HT-29 (cell line): ENCODE measurements around the gene MKRN2OS. TPM values are rescaled to one million over a fixed set of nuclear protein-coding genes. Genes with fewer than 3 reads are reported as not detected.
"Not testable (repeated sequence)": the region's sequence is repeated elsewhere in the genome, so short reads cannot be mapped to it uniquely, and the experiment has no call there.

Experiments
- DNase-seq: peaks from one replicate; pipeline ENCODE4 v3.0.0-alpha.2; 2015; ENCODE audit warnings: low spot score
- total RNA-seq: library from RNA; depleted of rRNA; stranded (reverse); fragments of >200 nt; shearing (Covaris generic); gene quantifications from 2 replicates; pipeline ENCODE4 v1.2.3, GENCODE V29; 2014

Gene MKRN2OS
- total RNA-seq, 1 experiment from 2014 or later: 0.13 TPM

DNA sequence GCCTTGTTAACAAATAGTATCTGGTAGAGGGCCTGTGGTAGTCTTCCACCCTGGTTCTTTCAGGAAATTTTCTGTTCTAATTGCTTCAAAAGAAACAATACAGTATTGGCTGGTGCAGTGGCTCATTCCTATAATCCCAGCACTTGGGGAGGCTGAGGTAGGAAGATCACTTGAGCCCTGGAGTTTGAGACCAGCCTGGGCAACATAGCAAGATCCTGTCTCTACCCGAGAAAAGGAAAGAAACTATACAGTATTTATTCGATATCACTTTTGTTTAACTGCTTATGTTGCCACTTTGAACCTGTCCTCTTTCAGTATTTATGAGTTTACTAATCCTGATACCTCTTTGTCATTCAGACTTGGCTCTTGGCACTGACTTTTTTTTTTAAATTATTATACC lies 16.1 kb upstream of the MKRN2OS start:
- no peak for DNase-seq

DNA sequence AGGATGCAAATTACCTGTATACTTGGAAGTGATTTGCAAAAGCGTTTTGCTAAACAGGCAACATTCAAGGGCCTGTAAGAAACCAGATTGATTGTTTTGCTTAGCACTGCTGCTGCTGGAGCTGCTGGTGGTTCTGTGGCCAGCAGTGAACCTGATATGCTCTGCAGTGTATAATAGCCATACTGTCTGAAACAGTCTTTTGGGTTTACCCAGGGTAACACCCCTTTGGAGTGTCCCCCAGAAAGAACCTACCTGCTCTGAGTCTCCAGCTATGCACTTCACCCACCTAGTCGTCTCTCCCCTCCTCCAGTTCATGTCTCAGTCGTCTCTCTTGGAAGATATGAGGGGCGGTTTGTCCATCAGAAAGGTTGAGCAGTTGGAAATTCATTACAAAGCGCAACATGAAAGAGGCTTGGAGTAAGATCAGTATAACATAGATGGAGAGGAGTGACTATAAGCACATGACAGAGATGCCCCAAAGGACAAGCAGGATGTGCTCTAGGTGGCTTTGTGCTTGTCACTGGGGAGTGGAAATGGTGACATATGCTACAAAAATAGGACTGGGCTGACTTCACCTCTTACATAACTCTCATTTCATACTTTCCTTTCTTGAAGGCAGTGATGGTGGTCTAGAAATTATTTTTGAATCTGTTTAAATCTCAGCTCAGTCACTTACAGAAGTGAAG lies 15.3 kb upstream of the MKRN2OS start:
- no peak for DNase-seq

DNA sequence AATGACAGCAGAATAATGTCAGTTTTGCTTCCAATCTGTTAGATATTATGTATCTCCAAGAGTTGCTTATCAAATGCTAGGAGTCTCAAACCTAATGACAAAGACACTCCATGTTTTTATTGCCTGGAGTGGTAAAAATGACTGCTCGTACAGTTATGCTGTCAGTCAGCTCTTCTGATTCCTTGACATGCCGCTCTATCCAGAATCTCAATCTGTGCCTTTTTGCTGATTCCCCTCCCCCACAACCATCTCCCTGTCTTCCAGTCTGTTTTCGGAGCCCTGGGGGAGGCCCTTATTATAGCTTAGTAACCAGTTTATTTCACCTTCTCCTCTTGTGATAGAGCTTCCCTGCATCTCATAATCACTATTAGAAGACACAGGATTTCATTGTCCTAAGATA lies 14.2 kb upstream of the MKRN2OS start:
- no peak for DNase-seq

DNA sequence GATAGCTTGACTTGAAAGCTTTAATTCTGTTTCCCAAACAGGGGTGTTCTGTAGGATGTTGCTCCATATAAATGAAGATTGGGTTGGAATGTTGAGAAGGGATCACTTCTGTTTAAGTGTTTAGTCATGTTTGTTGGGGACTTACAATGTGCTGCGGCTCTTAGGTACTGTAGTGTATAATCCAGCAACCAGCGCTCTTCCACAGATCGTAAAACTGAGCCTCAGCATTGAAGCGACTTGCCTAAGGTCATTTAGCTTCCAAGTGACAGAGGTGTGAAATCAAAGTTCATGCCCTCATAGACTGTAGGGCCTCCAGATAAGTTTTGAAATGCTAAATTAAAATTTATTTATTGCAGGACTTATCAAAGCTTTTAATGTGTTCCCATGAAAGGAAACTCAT lies 13.4 kb upstream of the MKRN2OS start:
- DNase-seq: no peak

DNA sequence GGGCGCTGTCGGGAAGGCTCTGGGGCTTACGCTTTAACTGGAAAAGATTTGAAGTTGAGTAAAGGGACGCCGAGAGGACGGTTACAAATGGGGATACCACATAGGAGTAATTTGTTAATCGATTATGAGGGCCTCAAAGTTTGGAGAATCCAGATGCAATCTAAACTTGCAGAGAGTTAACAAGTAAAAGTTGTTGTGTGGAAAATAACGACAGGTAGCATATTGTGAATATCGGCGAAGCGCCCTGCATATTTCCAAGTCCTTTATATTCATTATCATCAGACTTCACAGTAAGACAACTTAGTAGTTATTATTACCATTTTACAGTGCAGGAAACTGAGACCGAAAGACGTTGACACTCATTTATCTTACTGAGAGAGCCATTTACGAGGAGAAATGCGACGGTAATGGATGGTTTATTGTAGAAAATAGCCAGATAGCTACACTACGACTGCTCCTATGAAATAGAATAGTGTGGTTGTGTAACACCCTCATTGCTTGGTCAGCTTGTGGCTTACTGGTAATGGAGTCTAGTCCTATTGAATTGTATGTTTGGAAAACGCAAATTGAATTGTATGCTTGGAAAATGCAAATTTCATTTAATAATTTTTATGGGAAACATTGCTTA lies 12.3 kb upstream of the MKRN2OS start:
- DNase-seq: peak; percentile 49

DNA sequence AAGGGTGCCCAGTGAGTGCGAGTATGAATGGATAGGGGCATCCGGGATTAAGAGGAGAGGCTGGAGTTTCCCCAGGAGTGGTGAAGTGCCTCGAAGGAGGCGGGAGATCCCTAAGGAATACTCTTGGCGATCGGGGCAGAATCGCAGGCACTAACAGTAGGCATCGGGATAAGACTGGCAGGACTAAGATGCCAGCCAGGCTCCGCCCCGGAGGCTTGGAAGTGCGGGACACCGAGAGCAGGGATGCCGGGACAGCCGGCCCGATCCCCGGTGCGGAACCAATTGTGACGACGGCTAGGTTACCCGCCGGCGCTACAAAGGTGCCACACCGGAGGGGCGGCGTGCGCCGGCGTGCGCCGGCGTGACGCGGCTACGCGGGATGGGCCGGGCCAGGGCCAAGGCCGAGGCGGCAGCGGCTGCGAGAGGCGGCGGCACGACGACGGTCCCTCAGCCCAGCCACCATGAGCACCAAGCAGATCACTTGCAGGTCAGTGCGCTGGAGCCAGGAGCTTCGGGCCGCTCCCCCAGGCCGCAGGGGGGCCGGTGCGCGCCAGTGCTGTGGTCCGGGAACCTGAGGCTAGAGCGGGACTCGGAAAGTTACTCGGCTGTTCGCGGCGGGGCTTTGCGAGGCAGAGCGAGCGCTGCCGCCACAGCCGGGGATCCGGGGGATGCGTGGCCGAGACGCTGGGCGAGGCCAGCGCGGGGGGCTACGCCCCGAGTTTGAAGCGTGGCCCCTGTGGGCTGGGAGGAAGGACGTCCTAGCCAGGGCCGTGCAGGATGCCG lies 11.6 kb upstream of the MKRN2OS start, which contains the start of gene MKRN2:
Gene MKRN2, plus strand, starts transcription at position 398 of the 783 bp plus-strand sequence. Its CDS starts 64 bp downstream, at position 462.
- peak; percentile 82 for DNase-seq

DNA sequence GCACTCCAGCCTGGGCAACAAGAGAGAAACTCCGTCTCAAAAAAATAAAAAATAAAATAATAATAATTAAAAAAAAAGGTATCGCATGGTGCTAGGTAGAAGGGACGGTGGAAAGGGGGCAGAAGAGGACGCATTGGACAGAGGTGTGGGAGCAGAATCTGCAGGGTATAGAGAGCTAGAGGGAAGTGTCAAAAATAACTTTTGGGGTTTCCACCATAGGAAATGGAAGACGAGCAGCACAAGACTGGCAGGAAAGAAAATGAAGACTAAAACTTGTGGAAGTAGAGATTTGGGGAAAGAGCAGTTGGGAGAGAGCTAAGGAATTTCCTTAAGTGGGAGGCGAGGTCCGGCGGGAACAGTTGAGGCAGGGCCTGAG lies 11.0 kb upstream of the MKRN2OS start:
- no peak for DNase-seq

DNA sequence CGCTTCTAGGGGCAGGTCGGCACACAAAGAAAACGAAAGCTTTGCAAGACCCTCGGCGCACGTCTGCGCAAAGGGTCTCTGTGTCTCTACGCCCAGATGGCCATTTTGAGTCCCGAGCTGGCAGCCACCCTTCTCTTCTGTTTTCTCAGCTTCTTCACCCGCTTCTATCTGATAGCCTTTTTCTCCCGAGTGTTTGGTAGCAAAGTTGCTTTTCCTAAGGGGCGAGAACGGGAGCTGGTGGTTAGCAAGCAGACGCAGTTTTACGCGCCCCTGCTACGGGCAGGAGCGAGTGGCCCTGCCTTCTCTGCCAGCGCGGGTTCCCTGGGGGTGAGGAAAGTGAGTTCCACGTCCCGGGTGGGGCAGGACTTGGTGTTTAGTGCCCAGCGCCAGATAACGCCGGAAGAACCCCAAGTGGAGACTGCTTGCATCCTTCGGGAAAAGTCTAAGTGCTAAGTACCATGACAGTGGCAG lies 8.7 kb upstream of the MKRN2OS start:
- no peak for DNase-seq

DNA sequence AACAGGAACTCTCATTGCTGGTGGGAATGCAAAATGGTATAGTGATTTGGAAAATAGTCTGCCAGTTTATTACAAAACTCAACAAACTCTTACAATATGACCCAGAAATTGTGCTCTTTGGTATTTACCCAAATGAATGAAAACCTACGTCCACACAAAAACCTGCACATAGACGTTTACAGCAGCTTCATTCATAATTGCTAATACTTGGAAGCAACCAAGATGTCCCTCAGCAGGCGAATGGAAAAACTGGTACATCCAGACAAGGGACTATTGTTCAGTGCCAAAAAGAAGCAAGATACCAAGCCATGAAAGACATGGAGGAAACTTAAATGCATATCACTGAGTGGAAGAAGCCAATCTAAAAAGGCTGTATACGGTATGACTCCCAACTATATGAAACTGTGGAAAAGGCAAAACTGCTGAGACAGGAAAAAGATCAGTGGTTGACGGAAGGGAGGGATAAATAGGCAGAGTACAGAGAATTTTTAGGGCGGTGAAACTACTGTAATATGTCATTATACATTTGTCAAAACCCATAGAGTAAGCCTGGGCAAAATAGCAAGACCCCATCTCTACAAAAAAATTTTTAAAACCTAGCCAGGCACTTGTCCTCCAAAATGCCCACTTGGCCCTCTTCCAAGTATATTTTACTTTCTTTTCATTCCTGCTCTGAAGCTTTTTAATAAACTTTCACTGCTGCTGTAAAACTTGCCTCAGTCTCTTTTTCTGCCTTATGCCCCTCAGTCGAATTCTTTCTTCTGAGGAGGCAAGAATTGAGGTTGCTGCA lies 4.9 kb upstream of the MKRN2OS start:
- no peak for DNase-seq

DNA sequence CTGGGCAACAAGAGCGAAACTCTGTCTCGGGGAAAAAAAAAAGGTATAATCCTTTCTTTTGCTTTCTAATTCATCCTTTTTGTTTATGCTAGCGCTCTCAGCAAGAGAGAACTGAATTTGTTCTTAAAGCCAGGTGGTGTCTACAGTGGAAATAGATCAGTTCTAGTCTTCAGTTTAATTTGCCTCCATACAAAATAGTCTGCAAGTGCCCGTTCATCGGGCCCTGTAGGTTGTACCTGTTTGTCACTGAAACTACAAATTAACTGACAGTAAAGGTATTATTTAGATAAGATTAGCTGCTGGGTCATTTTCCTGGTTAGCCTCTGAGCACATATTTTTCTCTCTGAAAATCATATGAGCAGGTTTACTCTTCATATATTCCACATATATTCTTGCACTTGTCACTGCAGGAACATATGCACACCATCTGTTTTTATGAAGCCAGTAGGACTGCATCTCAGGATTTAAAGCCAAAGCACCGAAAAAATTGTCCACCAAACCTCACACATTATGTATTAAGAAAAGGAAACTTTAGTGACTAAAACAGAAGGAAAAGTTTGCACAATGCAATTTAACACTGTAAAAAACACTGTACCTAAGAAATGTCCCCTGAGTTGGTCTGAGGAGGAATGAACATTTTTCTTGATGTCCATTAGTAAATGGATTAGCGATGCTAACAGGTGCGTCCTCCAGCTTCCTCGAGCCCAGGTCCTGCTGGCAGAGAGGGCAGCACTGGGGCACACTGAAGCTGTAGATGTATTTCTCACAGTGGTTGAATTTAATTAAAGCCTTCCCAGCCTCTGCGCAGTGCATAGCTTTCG lies 437 bp downstream of the MKRN2OS start:
- DNase-seq: peak; percentile 21

DNA sequence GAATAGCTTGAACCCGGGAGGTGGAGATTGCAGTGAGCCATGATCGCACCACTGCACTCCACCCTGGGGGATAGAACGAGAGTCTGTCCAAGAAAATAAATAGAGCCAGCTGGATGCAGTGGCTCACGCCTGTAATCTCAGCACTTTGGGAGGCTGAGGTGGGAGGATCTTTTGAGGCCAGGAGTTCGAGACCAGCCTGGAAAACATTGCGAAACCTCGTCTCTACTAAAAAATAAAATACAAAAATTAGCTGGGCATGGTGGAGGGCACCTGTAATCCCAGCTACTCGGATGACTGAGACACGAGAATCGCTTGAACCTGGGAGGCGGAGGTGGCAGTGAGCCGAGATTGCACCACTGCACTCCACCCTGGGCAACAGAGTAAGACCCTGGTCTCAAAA lies 1.8 kb downstream of the MKRN2OS start:
- not testable (repeated sequence) for DNase-seq

DNA sequence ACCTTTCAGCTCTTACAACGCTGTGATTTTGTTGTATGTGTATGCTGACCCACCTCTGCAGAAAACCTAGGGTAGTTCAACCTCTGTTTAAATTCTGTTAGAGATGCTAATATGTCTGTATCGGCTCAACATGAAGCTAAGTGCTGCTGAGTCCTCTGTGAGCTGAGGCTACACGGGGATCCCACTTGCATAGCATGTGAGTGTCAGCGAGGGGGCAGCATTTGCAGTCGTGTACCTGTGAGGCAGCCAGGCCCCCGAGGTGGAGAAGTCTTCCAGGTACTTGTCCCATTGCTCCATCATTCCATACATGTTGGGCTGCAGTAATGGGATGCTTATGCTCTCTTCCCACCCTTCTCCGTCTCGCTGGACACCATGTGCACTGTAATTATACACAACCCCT lies 3.7 kb downstream of the MKRN2OS start:
- DNase-seq: no peak

DNA sequence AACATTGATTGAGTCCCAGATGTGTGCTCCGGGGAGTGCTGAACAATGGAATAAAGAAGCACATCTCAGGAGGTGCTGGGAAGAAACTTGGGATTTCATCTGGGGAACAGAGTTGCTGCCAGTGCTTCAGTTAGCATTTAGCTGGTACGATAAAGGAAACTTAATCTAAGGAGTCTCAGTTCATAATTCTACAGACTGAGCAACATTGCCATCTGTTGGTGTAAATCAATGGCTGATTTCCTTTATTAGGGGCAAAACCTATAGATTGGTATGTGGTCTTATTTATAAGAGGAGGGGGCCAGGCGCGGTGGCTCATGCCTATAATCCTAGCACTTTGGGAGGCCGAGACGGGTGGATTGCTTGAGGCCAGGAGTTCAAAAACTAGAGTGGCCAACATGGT lies 8.9 kb downstream of the MKRN2OS start:
- DNase-seq: no peak

DNA sequence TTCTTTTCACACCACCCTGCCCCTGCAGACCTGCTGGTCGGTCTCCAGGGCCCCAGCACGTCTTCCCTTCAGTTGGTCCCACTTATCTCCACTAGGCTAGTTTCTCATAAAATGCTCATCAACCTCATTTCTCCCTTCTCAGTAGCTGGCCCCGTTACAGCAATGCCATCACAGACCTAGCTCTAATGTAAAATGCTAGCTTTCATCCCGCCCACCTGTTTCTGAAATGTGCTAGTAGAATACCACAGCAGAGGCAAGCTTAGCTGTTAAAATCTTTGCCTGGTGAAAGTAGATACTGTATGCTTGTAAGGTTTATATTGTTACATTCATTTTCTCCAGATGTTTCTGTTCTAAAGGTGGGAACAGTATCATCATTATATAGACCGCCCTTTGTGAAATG lies 13.1 kb downstream of the MKRN2OS start:
- no peak for DNase-seq

DNA sequence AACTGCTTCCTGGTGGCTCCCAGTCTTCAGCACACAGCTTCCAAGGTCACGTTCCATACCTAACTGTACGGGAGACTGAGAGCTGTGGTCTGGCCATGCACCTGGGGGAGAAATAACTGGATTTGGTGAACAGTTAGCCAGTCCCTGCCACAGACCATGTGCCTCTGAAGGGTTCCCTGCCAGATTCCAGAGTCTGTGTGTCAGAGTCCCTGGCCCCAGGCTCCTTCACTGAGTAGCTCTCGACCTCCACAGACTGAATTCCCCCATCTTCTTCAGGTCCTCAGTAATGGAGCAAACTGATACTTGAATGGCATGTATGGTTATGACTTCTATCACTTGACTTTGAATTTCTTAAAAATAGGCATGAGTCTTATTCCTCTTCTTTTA lies 17.5 kb downstream of the MKRN2OS start:
- no peak for DNase-seq

DNA sequence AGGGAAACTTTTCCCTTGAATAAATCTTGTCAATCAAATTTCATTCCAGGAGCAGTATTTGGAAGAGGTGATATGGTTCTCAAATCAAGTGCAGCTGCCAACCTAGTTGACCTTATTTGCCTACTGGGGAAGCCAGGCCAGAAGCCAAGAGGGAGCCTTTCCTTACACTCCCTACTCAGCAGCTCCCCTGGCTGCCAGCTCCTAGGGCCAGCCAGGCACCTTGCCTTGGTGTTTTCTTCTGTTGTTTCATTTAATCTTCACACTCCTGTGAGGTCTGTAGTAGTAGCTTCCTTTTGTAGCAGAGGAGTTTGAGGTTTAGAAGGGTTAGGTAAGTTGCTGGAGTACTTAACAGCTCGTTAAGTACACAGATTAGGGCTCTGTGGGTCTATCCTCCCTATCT lies 22.6 kb downstream of the MKRN2OS start:
- no peak for DNase-seq

DNA sequence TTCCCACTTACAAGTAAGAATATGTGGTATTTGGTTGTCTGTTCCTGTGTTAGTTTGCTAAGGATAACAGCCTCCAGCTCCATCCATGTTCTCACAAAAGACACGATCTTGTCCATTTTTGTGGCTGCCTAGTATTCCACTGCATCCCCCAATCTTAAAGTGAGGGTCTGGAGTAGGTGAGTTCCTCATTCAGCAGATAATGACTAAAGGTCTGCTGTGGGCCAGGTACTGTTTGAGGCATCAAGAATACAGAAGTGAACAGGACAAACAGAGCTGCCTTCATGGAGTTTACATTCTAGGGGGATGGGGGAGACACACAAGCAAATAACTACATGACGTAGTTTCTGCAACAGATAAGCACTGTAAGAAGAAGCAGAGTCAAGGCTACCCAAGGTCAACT lies 24.3 kb downstream of the MKRN2OS start:
- no peak for DNase-seq

DNA sequence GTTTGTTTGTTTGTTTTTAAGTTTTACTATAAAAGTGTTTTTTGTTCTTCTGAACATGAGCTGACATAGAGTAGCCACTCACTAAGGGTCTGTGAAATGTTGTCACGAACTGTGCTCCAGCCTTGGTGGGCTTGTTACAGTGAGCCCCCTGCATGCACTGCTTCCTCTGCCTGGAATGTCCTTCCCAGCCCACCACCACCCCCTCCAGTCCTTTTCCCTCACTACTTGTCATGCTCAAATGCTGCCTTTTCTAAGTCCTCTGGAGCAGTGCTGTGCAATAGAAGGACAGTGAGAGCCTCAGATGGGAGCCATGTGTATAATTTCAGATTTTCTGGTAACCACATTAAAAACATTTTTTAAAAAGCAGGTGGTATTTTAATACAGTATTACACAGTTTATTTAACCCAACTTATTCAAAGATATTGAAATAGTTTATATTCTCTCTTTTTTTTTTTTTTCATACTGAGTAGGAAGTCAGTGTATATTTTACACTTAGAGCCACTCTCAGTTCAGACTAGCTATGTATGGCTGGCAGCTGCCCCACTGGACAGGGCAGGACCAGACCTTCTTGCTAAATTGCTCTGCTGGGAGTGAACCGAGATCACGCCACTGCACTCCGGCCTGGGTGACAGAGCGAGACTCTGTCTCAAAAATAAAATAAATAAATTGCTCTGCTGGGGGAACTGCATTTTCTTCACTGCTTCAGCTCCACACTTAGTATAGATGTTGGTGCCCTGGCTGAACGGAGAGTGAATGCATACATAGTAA lies 26.9 kb downstream of the MKRN2OS start:
- DNase-seq: no peak

DNA sequence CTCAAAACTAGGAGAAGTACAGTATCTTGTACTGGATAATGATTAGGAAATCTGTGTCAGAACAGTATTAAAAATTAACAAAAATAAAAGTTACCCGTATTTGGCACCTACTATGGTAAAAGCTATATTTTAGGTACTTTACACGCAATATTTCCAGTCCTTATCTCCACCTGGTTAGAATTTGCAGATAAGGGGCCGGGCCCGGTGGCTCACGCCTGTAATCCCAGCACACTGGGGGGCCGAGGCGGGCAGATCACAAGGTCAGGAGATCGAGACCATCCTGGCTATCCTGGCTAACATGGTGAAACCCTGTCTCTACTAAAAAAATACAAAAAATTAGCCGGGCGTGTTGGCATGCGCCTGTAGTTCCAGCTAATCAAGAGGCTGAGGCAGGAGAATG lies 28.4 kb downstream of the MKRN2OS start:
- DNase-seq: no peak

DNA sequence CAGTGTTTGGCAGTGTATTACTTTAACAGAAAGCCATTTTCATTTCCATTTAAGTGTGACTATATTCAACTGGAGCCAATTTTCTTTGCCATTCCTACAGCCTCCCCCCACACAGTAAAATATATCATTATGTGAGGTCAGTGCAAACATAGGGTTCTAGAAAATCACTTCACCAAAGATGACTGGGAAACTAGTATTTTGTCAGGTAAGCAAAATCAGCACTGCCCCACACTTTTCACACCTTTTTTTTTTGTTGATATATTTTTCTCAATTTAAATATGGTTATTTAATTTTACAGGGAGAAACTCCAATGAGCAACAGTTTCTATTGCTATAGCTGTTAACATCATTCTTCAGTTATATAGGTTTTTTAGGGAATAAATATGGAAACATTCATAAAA lies 29.7 kb downstream of the MKRN2OS start:
- DNase-seq: no peak
